ENCODE measurements around the gene SPDYA. TPM values are rescaled to one million over a fixed set of nuclear protein-coding genes. Genes with fewer than 3 reads are reported as not detected.
A peak's percentile ranks its signal among the peaks of the same experiment; 100 is the strongest.
"Not testable (repeated sequence)": the region's sequence is repeated elsewhere in the genome, so short reads cannot be mapped to it uniquely, and the experiment has no call there.

SPDYA gene
- total RNA-seq, 2 donors from 2014 or later = 3.0 to 5.3 TPM

GRCh38 chr2:28779001-28779400 is 31.6 kb upstream of the SPDYA start:
- Histone ChIP-seq H3K27me3 (replicated peaks; ENCODE audit: insufficient read depth) (no peaks in the 10 kb centered on the region), H3K4me1 (ENCODE audit: control insufficient read depth in 1 of 2, low read depth in 2 of 2) (peaks cover 32 to 78% of the 10 kb centered on the region in 2 donors), H3K9me3 (no peaks in the 10 kb centered on the region), H3K27ac (peak overlapping the region in 1 of 2 donors; percentile 7), H3K36me3 (peaks cover 44% of the 10 kb centered on the region), H3K4me3 (no peak overlapping the region)
- DNase-seq (ENCODE audit: low spot score) (no peak), ATAC-seq (ENCODE audit: insufficient number of reproducible peaks, low FRiP score, low read depth) (no peak)
- no peak for TF ChIP-seq CTCF (IDR thresholded peaks at IDR 0.05)

- no peak overlapping the region for H3K4me3 ChIP-seq
- no peak for TF ChIP-seq CTCF (IDR thresholded peaks at IDR 0.05)
- no peaks in the 10 kb centered on the region for H3K27me3 ChIP-seq (replicated peaks; ENCODE audit: insufficient read depth)
- no peaks in the 10 kb centered on the region for H3K9me3 ChIP-seq
- peak overlapping the region; percentile 13 to 16 for H3K27ac ChIP-seq
- peaks cover 48% of the 10 kb centered on the region for H3K36me3 ChIP-seq
- no peak for ATAC-seq (ENCODE audit: insufficient number of reproducible peaks, low FRiP score, low read depth)
- no peak for DNase-seq (ENCODE audit: low spot score)
- peaks cover 18 to 69% of the 10 kb centered on the region in 2 donors for H3K4me1 ChIP-seq (ENCODE audit: control insufficient read depth in 1 of 2, low read depth in 2 of 2)
Measured at GRCh38 chr2:28780496-28780895, 30.1 kb upstream of the SPDYA start.

GRCh38 chr2:28782423-28782822 is 28.2 kb upstream of the SPDYA start:
- DNase-seq (ENCODE audit: low spot score) = no peak
- H3K4me1 ChIP-seq (ENCODE audit: control insufficient read depth in 1 of 2, low read depth in 2 of 2) = peaks cover 1 to 52% of the 10 kb centered on the region in 2 donors
- no peaks in the 10 kb centered on the region for H3K27me3 ChIP-seq (replicated peaks; ENCODE audit: insufficient read depth)
- no peak overlapping the region for H3K27ac ChIP-seq
- no peak overlapping the region for H3K4me3 ChIP-seq
- no peaks in the 10 kb centered on the region for H3K9me3 ChIP-seq
- no peak for TF ChIP-seq CTCF (IDR thresholded peaks at IDR 0.05)
- H3K36me3 ChIP-seq = peaks cover 57% of the 10 kb centered on the region
- no peak for ATAC-seq (ENCODE audit: insufficient number of reproducible peaks, low FRiP score, low read depth)

- H3K9me3 ChIP-seq; DNase-seq (ENCODE audit: low spot score); H3K27me3 ChIP-seq (replicated peaks; ENCODE audit: insufficient read depth); H3K4me3 ChIP-seq; ATAC-seq (ENCODE audit: insufficient number of reproducible peaks, low FRiP score, low read depth): not testable (repeated sequence)
- peak overlapping the region in 1 of 2 donors; percentile 56 for H3K27ac ChIP-seq
- peaks cover 0 to 40% of the 10 kb centered on the region in 2 donors for H3K4me1 ChIP-seq (ENCODE audit: control insufficient read depth in 1 of 2, low read depth in 2 of 2)
- peaks cover 62% of the 10 kb centered on the region for H3K36me3 ChIP-seq
Measured at GRCh38 chr2:28784570-28784969, 26.1 kb upstream of the SPDYA start.

GRCh38 chr2:28796620-28797019 is 14.0 kb upstream of the SPDYA start:
- DNase-seq (ENCODE audit: low spot score) (no peak), ATAC-seq (ENCODE audit: insufficient number of reproducible peaks, low FRiP score, low read depth) (no peak)
- Histone ChIP-seq H3K36me3 (peaks cover 52% of the 10 kb centered on the region), H3K9me3 (no peaks in the 10 kb centered on the region), H3K4me3 (no peak overlapping the region), H3K27me3 (replicated peaks; ENCODE audit: insufficient read depth) (no peaks in the 10 kb centered on the region), H3K27ac (peak overlapping the region in 1 of 2 donors; percentile 13), H3K4me1 (ENCODE audit: control insufficient read depth in 1 of 2, low read depth in 2 of 2) (peaks cover 10 to 30% of the 10 kb centered on the region in 2 donors)
- TF ChIP-seq CTCF (IDR thresholded peaks at IDR 0.05) = no peak

- peaks cover 38% of the 10 kb centered on the region for H3K36me3 ChIP-seq
- H3K27ac ChIP-seq = no peak overlapping the region
- no peak for ATAC-seq (ENCODE audit: insufficient number of reproducible peaks, low FRiP score, low read depth)
- H3K9me3 ChIP-seq = no peaks in the 10 kb centered on the region
- H3K4me3 ChIP-seq = no peak overlapping the region
- peaks cover 18 to 46% of the 10 kb centered on the region in 2 donors for H3K4me1 ChIP-seq (ENCODE audit: control insufficient read depth in 1 of 2, low read depth in 2 of 2)
- no peak for TF ChIP-seq CTCF (IDR thresholded peaks at IDR 0.05)
- no peaks in the 10 kb centered on the region for H3K27me3 ChIP-seq (replicated peaks; ENCODE audit: insufficient read depth)
- no peak for DNase-seq (ENCODE audit: low spot score)
Measured at GRCh38 chr2:28801726-28802125, 8.9 kb upstream of the SPDYA start.

Data from thoracic aorta (tissue), 2 donors.